Erythroblast (primary cell): Measurements from ENCODE around the gene FOXN4.

ENCODE experiments used
- DNase-seq, 2 experiments: peaks; one replicate each; lab custom pipeline; 2025; lab: John Stamatoyannopoulos, UW
- GATA1 ChIP-seq: IDR thresholded peaks from 2 replicates; pipeline ENCODE4 v1.6.1; 2011; ENCODE audit warnings: low read depth, mild to moderate bottlenecking, control low read depth, low read length, moderate library complexity
- POLR2A ChIP-seq: IDR thresholded peaks from 2 replicates; pipeline ENCODE4 v1.6.1; 2011; ENCODE audit warnings: mild to moderate bottlenecking, low read length

Gene FOXN4

GRCh38 chr12:109268896-109269295, 40.2 kb downstream of the FOXN4 start:
- TF ChIP-seq GATA1 (no peak), POLR2A (no peak)
- DNase-seq: no peak

GRCh38 chr12:109267361-109267760, 41.7 kb downstream of the FOXN4 start:
- TF ChIP-seq GATA1 (no peak), POLR2A (no peak)
- DNase-seq: no peak

- no peak for TF ChIP-seq POLR2A
- no peak for TF ChIP-seq GATA1
Measured at GRCh38 chr12:109266106-109266879, 42.8 kb downstream of the FOXN4 start.

GRCh38 chr12:109264943-109265650, 44.0 kb downstream of the FOXN4 start:
- DNase-seq: no peak
- TF ChIP-seq POLR2A: no peak
- no peak for TF ChIP-seq GATA1

More at GRCh38 chr12:109266106-109266879, 42.8 kb downstream of the FOXN4 start:
- no peak for DNase-seq

GRCh38 chr12:109264095-109264942, 44.8 kb downstream of the FOXN4 start:
- TF ChIP-seq POLR2A (no peak), GATA1 (no peak)
- peak; percentile 72 to 82 for DNase-seq

GRCh38 chr12:109263439-109263838, 45.6 kb downstream of the FOXN4 start:
- DNase-seq: no peak
- TF ChIP-seq GATA1 (no peak), POLR2A (no peak)

- DNase-seq: no peak
- TF ChIP-seq POLR2A (no peak), GATA1 (no peak)
Measured at GRCh38 chr12:109261939-109262338, 47.1 kb downstream of the FOXN4 start.

GRCh38 chr12:109261087-109261486, 48.0 kb downstream of the FOXN4 start:
- DNase-seq: no peak
- TF ChIP-seq GATA1: no peak
- no peak for TF ChIP-seq POLR2A

- no peak for DNase-seq
- TF ChIP-seq POLR2A: no peak
- TF ChIP-seq GATA1: no peak
Measured at GRCh38 chr12:109259545-109259895, 49.6 kb downstream of the FOXN4 start.

GRCh38 chr12:109258607-109259544, 50.2 kb downstream of the FOXN4 start:
- no peak for DNase-seq
- TF ChIP-seq GATA1 (no peak), POLR2A (no peak)

GRCh38 chr12:109258201-109258600, 50.9 kb downstream of the FOXN4 start:
- no peak for DNase-seq
- TF ChIP-seq GATA1 (no peak), POLR2A (no peak)

GRCh38 chr12:109256011-109256410, 53.1 kb downstream of the FOXN4 start:
- no peak for DNase-seq
- TF ChIP-seq POLR2A (no peak), GATA1 (no peak)

GRCh38 chr12:109255377-109255776, 53.7 kb downstream of the FOXN4 start:
- DNase-seq: peak in 1 of 2 experiments; percentile 8
- no peak for TF ChIP-seq GATA1
- TF ChIP-seq POLR2A: no peak
